Uterus (tissue), 4 donors: ENCODE results near the gene PCP4. TPM values are rescaled to one million over a fixed set of nuclear protein-coding genes. Genes with fewer than 3 reads are reported as not detected.

Experiments used
- DNase-seq, 2 donors: peaks; one replicate each; pipeline ENCODE4 v3.0.0-alpha.2; 2019 to 2020
- H3K27ac ChIP-seq, 2 donors: fragments of 200-600 bp; sonication (generic); 1 replicate in 1 of 2; 2 replicates in 1 of 2; pipeline ENCODE4 v1.5.1; 2016 to 2018
- H3K27me3 ChIP-seq, 2 donors: fragments of 200-600 bp; sonication (generic); one replicate each; pipeline ENCODE4 v1.5.1; 2018 to 2019; ENCODE audit warnings: control low read depth in 1 of 2
- H3K36me3 ChIP-seq, 2 donors: fragments of 200-600 bp; sonication (generic); one replicate each; pipeline ENCODE4 v1.5.1; 2019; ENCODE audit warnings: control low read depth in 1 of 2
- H3K4me1 ChIP-seq, 2 donors: fragments of 200-600 bp; sonication (generic); one replicate each; pipeline ENCODE4 v1.5.1; 2018 to 2019; ENCODE audit warnings: control low read depth in 1 of 2
- H3K4me3 ChIP-seq, 2 donors: fragments of 200-600 bp; sonication (generic); 1 replicate in 1 of 2; 2 replicates in 1 of 2; pipeline ENCODE4 v1.5.1; 2018 to 2019; ENCODE audit warnings: mild to moderate bottlenecking in 1 of 2
- H3K9me3 ChIP-seq, 2 donors: fragments of 200-600 bp; sonication (generic); one replicate each; pipeline ENCODE4 v1.5.1; 2019; ENCODE audit warnings: control low read depth in 1 of 2
- POLR2A ChIP-seq, 2 donors: fragments of 450-650 bp; IDR thresholded peaks; one replicate each; pipeline ENCODE4 v1.6.1; 2016; ENCODE audit warnings: antibody characterized with exemption in 2 of 2, mild to moderate bottlenecking in 1 of 2, moderate library complexity in 1 of 2
- intact Hi-C: fragments of 100-400 bp; cut with DNase I; formaldehyde crosslinking; loops from one replicate; pipeline ENCODE4 v1.15.1; 2023; ENCODE audit warnings: low total_unique reads
- total RNA-seq, 4 donors: library from RNA; depleted of rRNA in 3 of 4; stranded (reverse); fragments of >200 nt in 3 of 4; gene quantifications; one replicate each; pipeline versions ENCODE4 v1.1.0 to v1.2.4, GENCODE V29; 2014 to 2023
- TF ChIP-seq, protein P1 (sequence below), 4 experiments: fragments of 200-600 bp in 2 of 4; fragments of 450-650 bp in 2 of 4; sonication (generic) in 2 of 4; IDR thresholded peaks; one replicate each; pipeline ENCODE4 v1.5.1; 2016 to 2019; ENCODE audit warnings: antibody characterized with exemption in 4 of 4, mild to moderate bottlenecking in 2 of 4, moderate library complexity in 1 of 4
- donor health status: DM: yes; HTN: yes; CAD: no.

Gene PCP4
- total RNA-seq, 4 donors from 2014 or later, result 5.3 to 35.9 (median 20.3) TPM

DNA sequence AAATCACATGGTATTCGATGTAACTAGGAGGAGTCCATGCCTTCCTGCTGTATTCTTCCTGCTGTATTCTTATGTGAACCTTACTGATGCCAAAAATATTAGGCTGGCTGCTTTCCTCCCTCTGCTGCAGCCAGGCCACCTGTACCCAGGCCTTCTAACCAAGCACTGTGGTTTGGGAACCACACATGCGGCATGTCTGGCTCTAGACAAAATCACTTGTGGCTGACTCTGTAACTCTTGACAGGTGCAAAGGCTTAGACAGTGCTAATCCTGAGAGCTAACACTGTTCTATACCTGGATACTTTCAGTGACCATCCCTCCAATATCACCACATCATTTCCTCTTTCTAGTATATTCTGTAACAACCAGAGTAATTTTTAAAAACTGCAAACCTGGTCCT lies 67.7 kb downstream of the PCP4 start:
- H3K4me1 ChIP-seq, result no peaks in the 10 kb centered on the region
- intact Hi-C loops, result no loop called here

GRCh38 chr21:39935716-39936115 lies 68.5 kb downstream of the PCP4 start:
- Histone ChIP-seq H3K9me3 (no peaks in the 10 kb centered on the region), H3K36me3 (no peaks in the 10 kb centered on the region), H3K4me3 (no peak overlapping the region), H3K4me1 (no peaks in the 10 kb centered on the region), H3K27me3 (no peaks in the 10 kb centered on the region), H3K27ac (no peak overlapping the region)
- intact Hi-C loops, result no loop called here
- DNase-seq, result no peak
- TF ChIP-seq POLR2A (IDR thresholded peaks at IDR 0.05), result no peak
- TF ChIP-seq, protein P1, sequence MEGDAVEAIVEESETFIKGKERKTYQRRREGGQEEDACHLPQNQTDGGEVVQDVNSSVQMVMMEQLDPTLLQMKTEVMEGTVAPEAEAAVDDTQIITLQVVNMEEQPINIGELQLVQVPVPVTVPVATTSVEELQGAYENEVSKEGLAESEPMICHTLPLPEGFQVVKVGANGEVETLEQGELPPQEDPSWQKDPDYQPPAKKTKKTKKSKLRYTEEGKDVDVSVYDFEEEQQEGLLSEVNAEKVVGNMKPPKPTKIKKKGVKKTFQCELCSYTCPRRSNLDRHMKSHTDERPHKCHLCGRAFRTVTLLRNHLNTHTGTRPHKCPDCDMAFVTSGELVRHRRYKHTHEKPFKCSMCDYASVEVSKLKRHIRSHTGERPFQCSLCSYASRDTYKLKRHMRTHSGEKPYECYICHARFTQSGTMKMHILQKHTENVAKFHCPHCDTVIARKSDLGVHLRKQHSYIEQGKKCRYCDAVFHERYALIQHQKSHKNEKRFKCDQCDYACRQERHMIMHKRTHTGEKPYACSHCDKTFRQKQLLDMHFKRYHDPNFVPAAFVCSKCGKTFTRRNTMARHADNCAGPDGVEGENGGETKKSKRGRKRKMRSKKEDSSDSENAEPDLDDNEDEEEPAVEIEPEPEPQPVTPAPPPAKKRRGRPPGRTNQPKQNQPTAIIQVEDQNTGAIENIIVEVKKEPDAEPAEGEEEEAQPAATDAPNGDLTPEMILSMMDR (IDR thresholded peaks at IDR 0.05), result no peak

More for the DNA sequence above, 67.7 kb downstream of the PCP4 start:
- Histone ChIP-seq H3K36me3 (no peaks in the 10 kb centered on the region), H3K4me3 (no peak overlapping the region), H3K27me3 (no peaks in the 10 kb centered on the region), H3K9me3 (no peaks in the 10 kb centered on the region), H3K27ac (no peak overlapping the region)
- TF ChIP-seq, protein P1 (IDR thresholded peaks at IDR 0.05), result no peak
- TF ChIP-seq POLR2A (IDR thresholded peaks at IDR 0.05), result no peak
- DNase-seq, result no peak

GRCh38 chr21:39938086-39938625 lies 70.9 kb downstream of the PCP4 start:
- H3K36me3 ChIP-seq, result no peaks in the 10 kb centered on the region
- intact Hi-C loops, result no loop called here
- DNase-seq, result no peak
- H3K9me3 ChIP-seq, result no peaks in the 10 kb centered on the region
- no peaks in the 10 kb centered on the region for H3K27me3 ChIP-seq
- TF ChIP-seq, protein P1 (IDR thresholded peaks at IDR 0.05), result no peak
- no peak for TF ChIP-seq POLR2A (IDR thresholded peaks at IDR 0.05)
- no peaks in the 10 kb centered on the region for H3K4me1 ChIP-seq
- no peak overlapping the region for H3K4me3 ChIP-seq
- no peak overlapping the region for H3K27ac ChIP-seq

- intact Hi-C loops, result no loop called here
- no peak for DNase-seq
These were observed 79.0 kb downstream of the PCP4 start for GRCh38 chr21:39946199-39946598.

DNA sequence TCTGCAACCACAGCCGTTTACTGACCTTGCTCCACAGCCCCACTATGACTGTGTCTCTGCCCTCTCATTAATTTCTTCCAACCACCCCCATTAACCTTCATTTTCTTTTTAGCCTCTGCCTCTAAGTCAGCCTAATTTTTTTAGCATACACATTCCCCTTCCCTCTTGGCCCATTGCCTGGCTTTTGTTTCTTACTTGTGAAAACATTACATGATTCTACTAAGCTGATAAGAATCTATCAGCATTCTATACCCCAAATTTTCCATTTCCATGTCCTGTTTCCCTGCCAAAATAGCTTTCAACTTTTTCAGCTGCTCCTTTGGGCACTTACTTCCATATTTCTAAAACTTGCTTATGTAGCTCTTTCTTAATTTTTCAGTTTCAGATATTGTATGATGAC lies 79.8 kb downstream of the PCP4 start:
- H3K9me3 ChIP-seq, result no peaks in the 10 kb centered on the region
- no peaks in the 10 kb centered on the region for H3K4me1 ChIP-seq
- DNase-seq, result no peak
- no peaks in the 10 kb centered on the region for H3K27me3 ChIP-seq
- no peak for TF ChIP-seq POLR2A (IDR thresholded peaks at IDR 0.05)
- TF ChIP-seq, protein P1 (IDR thresholded peaks at IDR 0.05), result no peak
- H3K36me3 ChIP-seq, result no peaks in the 10 kb centered on the region
- H3K27ac ChIP-seq, result no peak overlapping the region
- intact Hi-C loops, result no loop called here
- H3K4me3 ChIP-seq, result no peak overlapping the region

More at GRCh38 chr21:39946199-39946598, 79.0 kb downstream of the PCP4 start:
- TF ChIP-seq, protein P1 (IDR thresholded peaks at IDR 0.05), result no peak
- no peak for TF ChIP-seq POLR2A (IDR thresholded peaks at IDR 0.05)
- Histone ChIP-seq H3K27ac (no peak overlapping the region), H3K4me1 (no peaks in the 10 kb centered on the region), H3K36me3 (no peaks in the 10 kb centered on the region), H3K9me3 (no peaks in the 10 kb centered on the region), H3K27me3 (no peaks in the 10 kb centered on the region), H3K4me3 (no peak overlapping the region)
